Measurements from ENCODE around the gene C2.

- TF ChIP-seq GABPA (IDR thresholded peaks at IDR 0.05; ENCODE audit: low read depth): no peak
- no peak for TF ChIP-seq POLR2AphosphoS5 (IDR thresholded peaks at IDR 0.05; ENCODE audit: low read depth, low read length)
- TF ChIP-seq CTCF (IDR thresholded peaks at IDR 0.05): no peak
- TF ChIP-seq TCF12 (IDR thresholded peaks at IDR 0.05): no peak
Observed at GRCh38 chr6:31977816-31978431, 50.4 kb downstream of the C2 start.

All from SK-N-SH (cell line).